ENCODE measurements around the gene ANAPC7. TPM values are rescaled to one million over a fixed set of nuclear protein-coding genes. Genes with fewer than 3 reads are reported as not detected.

ANAPC7 gene, protein sequence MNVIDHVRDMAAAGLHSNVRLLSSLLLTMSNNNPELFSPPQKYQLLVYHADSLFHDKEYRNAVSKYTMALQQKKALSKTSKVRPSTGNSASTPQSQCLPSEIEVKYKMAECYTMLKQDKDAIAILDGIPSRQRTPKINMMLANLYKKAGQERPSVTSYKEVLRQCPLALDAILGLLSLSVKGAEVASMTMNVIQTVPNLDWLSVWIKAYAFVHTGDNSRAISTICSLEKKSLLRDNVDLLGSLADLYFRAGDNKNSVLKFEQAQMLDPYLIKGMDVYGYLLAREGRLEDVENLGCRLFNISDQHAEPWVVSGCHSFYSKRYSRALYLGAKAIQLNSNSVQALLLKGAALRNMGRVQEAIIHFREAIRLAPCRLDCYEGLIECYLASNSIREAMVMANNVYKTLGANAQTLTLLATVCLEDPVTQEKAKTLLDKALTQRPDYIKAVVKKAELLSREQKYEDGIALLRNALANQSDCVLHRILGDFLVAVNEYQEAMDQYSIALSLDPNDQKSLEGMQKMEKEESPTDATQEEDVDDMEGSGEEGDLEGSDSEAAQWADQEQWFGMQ
- total RNA-seq (2022; extraction: Qiagen RNA extraction; ENCODE audit: low read depth) = 55.0 to 63.9 TPM (median 57.1 TPM) in 5 replicates

DNA sequence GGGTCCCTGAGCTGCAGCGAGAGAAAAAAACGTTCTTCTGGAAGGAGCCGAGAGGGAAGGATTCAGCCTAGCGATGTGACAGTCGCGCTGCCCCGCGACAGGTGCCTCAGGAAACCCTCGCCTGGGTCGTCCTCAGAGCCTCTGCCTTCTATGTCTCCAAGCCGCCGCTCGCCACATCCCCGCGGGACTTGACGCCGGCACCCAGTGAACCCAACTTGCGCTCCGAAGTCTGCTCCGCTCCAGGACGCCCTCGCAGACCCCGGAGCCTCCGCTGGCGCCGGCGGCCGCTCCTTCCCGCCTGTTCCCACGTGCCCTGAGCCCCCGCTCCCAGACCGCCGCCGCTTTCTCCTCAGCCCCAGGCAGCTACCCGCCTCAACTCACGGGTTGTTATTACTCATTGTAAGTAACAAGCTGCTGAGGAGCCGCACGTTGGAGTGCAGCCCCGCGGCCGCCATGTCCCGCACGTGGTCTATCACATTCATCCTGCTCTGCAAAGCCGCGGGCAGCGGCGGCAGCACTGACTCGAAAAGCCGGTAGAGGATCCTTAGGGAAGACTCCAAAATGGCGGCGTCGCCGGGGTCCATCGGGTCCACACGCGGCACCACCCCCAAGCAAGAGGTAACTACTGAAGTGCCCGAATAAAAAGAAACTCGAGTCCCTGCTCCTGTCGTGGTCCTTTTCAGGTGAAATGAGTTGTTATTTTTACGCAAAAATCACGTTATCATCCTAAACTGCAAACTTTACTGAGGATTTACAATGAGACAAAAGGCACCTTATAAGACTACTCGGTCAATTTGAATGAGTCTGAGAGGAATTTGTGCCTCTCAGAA is at the start of gene ANAPC7:
Gene ANAPC7, minus strand, starts transcription at position 563 of the 830 bp plus-strand sequence. Its CDS starts 81 bp downstream, at position 482.

DNA sequence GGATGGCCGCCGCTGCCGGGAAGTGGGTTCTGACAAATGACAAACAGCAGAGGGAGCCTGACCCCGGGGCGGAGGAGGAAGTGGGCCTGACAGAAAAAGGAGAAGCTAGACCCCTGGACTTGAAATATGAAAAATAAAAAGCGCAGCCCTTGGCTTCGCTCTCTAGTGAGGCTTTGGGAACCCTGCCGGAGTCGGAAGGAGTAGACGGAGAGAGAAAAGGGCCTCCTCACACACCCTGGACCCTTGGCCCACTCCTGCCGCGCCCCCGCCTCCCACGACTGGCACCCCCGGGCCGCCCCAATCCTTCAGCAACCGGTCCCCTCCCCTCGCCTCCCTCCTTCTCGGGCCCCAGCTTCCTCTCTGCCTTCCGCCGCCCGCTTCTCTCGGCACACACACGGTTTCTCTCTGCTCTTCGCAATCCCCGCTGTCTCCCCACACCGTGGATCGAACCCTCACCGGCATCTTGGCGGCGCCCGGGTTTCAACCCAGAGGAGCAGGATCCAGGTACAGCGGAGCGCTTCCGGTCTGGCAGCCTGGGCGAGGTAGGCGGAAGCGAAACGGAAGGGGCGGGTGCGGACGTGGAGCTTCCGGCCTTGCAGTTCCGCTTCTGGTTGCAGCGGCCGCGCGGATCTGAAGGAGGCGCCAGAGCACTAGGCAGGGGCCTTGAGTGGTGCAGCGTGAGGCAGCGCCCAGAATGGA is 46.4 kb upstream of the ANAPC7 start, which contains the start of gene ARPC3:
Gene ARPC3, minus strand, starts transcription at position 539 of the 699 bp plus-strand sequence. Its CDS starts 77 bp downstream, at position 462.

Other genes starting within 250 kb of the ANAPC7 start
- 297 to 367 TPM (median 349 TPM) in 5 replicates for gene ATP2A2, start 122.5 kb downstream of the ANAPC7 start, total RNA-seq (2022; extraction: Qiagen RNA extraction; ENCODE audit: low read depth)
- 442 to 835 TPM (median 448 TPM) in 5 replicates for gene ARPC3, start 46.6 kb upstream of the ANAPC7 start, total RNA-seq (2022; extraction: Qiagen RNA extraction; ENCODE audit: low read depth)
- 30.4 to 38.0 TPM (median 33.6 TPM) in 5 replicates for gene GPN3, start 64.5 kb upstream of the ANAPC7 start, total RNA-seq (2022; extraction: Qiagen RNA extraction; ENCODE audit: low read depth)
- 17.6 to 20.7 TPM (median 20.2 TPM) in 5 replicates for gene FAM216A, start 65.1 kb upstream of the ANAPC7 start, total RNA-seq (2022; extraction: Qiagen RNA extraction; ENCODE audit: low read depth)
- gene VPS29, start 98.4 kb upstream of the ANAPC7 start, total RNA-seq (2022; extraction: Qiagen RNA extraction; ENCODE audit: low read depth) = 137 to 162 TPM (median 151 TPM) in 5 replicates
- 0.20 to 0.53 TPM (median 0.27 TPM) in 4 of 5 replicates, not detected in the other for gene RAD9B, start 98.6 kb upstream of the ANAPC7 start, total RNA-seq (2022; extraction: Qiagen RNA extraction; ENCODE audit: low read depth)
- 17.5 to 20.1 TPM (median 18.5 TPM) in 5 replicates for gene PPTC7, start 179.6 kb upstream of the ANAPC7 start, total RNA-seq (2022; extraction: Qiagen RNA extraction; ENCODE audit: low read depth)
- 28.1 to 32.8 TPM (median 30.8 TPM) in 5 replicates for gene TCTN1, start 210.4 kb upstream of the ANAPC7 start, total RNA-seq (2022; extraction: Qiagen RNA extraction; ENCODE audit: low read depth)